ENCODE results near the gene LRCH2. TPM values are rescaled to one million over a fixed set of nuclear protein-coding genes. Genes with fewer than 3 reads are reported as not detected.

Gene LRCH2
- total and polyA plus RNA-seq, 2 donors from 2014 or later = 0.86 to 2.4 TPM

- Histone ChIP-seq H3K9ac (ENCODE audit: low read length in 3 of 3) (no peak overlapping the region), H3K27ac (ENCODE audit: low read depth in 2 of 2, low read length in 2 of 2) (no peak overlapping the region), H3K4me3 (ENCODE audit: low read length in 3 of 3) (no peak overlapping the region), H3K4me1 (ENCODE audit: control insufficient read depth in 2 of 3, insufficient read depth in 2 of 3, low read depth in 1 of 3, low read length in 3 of 3) (no peaks in the 10 kb centered on the region), H3K9me3 (ENCODE audit: control insufficient read depth in 2 of 3, insufficient read depth in 1 of 3, low read length in 3 of 3) (no peaks in the 10 kb centered on the region), H3K36me3 (ENCODE audit: control insufficient read depth in 2 of 3, insufficient read depth in 3 of 3, low read length in 3 of 3) (no peaks in the 10 kb centered on the region), H3K27me3 (ENCODE audit: control insufficient read depth, insufficient read depth, low read length) (no peaks in the 10 kb centered on the region)
- no peak for TF ChIP-seq CTCF (IDR thresholded peaks at IDR 0.05; ENCODE audit: borderline replicate concordance, extremely low read depth, insufficient read depth)
- DNase-seq (no peak), FAIRE-seq (no peak)
- intact Hi-C loops (cut with DNase I) = no loop called here
Observed at GRCh38 chrX:115089419-115089818, 144.5 kb downstream of the LRCH2 start.

- intact Hi-C loops (cut with DNase I) = no loop called here
- no peak overlapping the region for H3K4me3 ChIP-seq (ENCODE audit: low read length in 3 of 3)
- no peaks in the 10 kb centered on the region for H3K36me3 ChIP-seq (ENCODE audit: control insufficient read depth in 2 of 3, insufficient read depth in 3 of 3, low read length in 3 of 3)
- no peak for TF ChIP-seq CTCF (IDR thresholded peaks at IDR 0.05; ENCODE audit: borderline replicate concordance, extremely low read depth, insufficient read depth)
- FAIRE-seq (no peak), DNase-seq (peak in 1 of 5 donors; percentile 64)
- H3K27me3 ChIP-seq (ENCODE audit: control insufficient read depth, insufficient read depth, low read length) = peaks cover 2% of the 10 kb centered on the region
- no peaks in the 10 kb centered on the region for H3K9me3 ChIP-seq (ENCODE audit: control insufficient read depth in 2 of 3, insufficient read depth in 1 of 3, low read length in 3 of 3)
- no peaks in the 10 kb centered on the region for H3K4me1 ChIP-seq (ENCODE audit: control insufficient read depth in 2 of 3, insufficient read depth in 2 of 3, low read depth in 1 of 3, low read length in 3 of 3)
- H3K9ac ChIP-seq (ENCODE audit: low read length in 3 of 3) = no peak overlapping the region
- no peak overlapping the region for H3K27ac ChIP-seq (ENCODE audit: low read depth in 2 of 2, low read length in 2 of 2)
Observed at GRCh38 chrX:115068896-115069295, 165.0 kb downstream of the LRCH2 start.

GRCh38 chrX:115067812-115068211, 166.1 kb downstream of the LRCH2 start:
- Histone ChIP-seq H3K9ac (ENCODE audit: low read length in 3 of 3) (no peak overlapping the region), H3K27me3 (ENCODE audit: control insufficient read depth, insufficient read depth, low read length) (peaks cover 2% of the 10 kb centered on the region), H3K9me3 (ENCODE audit: control insufficient read depth in 2 of 3, insufficient read depth in 1 of 3, low read length in 3 of 3) (no peaks in the 10 kb centered on the region), H3K4me1 (ENCODE audit: control insufficient read depth in 2 of 3, insufficient read depth in 2 of 3, low read depth in 1 of 3, low read length in 3 of 3) (no peaks in the 10 kb centered on the region), H3K27ac (ENCODE audit: low read depth in 2 of 2, low read length in 2 of 2) (no peak overlapping the region), H3K36me3 (ENCODE audit: control insufficient read depth in 2 of 3, insufficient read depth in 3 of 3, low read length in 3 of 3) (no peaks in the 10 kb centered on the region), H3K4me3 (ENCODE audit: low read length in 3 of 3) (no peak overlapping the region)
- intact Hi-C loops (cut with DNase I) = no loop called here
- DNase-seq (peak in 2 of 5 donors; percentile 12 to 47), FAIRE-seq (peak; percentile 32)
- no peak for TF ChIP-seq CTCF (IDR thresholded peaks at IDR 0.05; ENCODE audit: borderline replicate concordance, extremely low read depth, insufficient read depth)

DNA sequence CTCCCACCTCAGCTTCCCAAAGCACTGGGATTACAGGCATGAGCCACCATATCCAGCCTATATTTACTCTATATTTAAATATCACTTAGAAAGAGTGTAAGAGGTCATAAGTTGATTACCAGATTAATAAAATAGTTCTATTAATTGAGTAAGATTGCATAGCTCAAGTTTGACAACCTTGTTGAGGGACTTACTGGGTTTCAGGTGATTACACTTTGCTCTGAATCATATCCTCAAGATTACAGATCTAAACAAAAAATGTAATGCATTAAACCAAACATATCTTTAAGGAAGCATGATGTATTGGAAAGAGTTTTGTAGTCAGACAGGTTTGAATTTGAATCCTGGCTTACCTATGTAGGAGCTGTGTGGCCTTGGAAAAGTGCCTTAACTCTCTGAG, 168.6 kb downstream of the LRCH2 start:
- Histone ChIP-seq H3K9ac (ENCODE audit: low read length in 3 of 3) (no peak overlapping the region), H3K27me3 (ENCODE audit: control insufficient read depth, insufficient read depth, low read length) (peaks cover 2% of the 10 kb centered on the region), H3K4me1 (ENCODE audit: control insufficient read depth in 2 of 3, insufficient read depth in 2 of 3, low read depth in 1 of 3, low read length in 3 of 3) (no peaks in the 10 kb centered on the region), H3K27ac (ENCODE audit: low read depth in 2 of 2, low read length in 2 of 2) (no peak overlapping the region), H3K36me3 (ENCODE audit: control insufficient read depth in 2 of 3, insufficient read depth in 3 of 3, low read length in 3 of 3) (no peaks in the 10 kb centered on the region), H3K4me3 (ENCODE audit: low read length in 3 of 3) (no peak overlapping the region), H3K9me3 (ENCODE audit: control insufficient read depth in 2 of 3, insufficient read depth in 1 of 3, low read length in 3 of 3) (no peaks in the 10 kb centered on the region)
- intact Hi-C loops (cut with DNase I) = no loop called here
- no peak for TF ChIP-seq CTCF (IDR thresholded peaks at IDR 0.05; ENCODE audit: borderline replicate concordance, extremely low read depth, insufficient read depth)
- DNase-seq = no peak
- FAIRE-seq = no peak
